ENCODE results near the gene WDR35. TPM values are rescaled to one million over a fixed set of nuclear protein-coding genes. Genes with fewer than 3 reads are reported as not detected.
A peak's percentile ranks its signal among the peaks of the same experiment; 100 is the strongest.
"Not testable (repeated sequence)": the region's sequence is repeated elsewhere in the genome, so short reads cannot be mapped to it uniquely, and the experiment has no call there.

Gene WDR35
- polyA plus RNA-seq, 6 donors from 2014 or later, result 0.04 to 3.2 (median 2.0) TPM

DNA sequence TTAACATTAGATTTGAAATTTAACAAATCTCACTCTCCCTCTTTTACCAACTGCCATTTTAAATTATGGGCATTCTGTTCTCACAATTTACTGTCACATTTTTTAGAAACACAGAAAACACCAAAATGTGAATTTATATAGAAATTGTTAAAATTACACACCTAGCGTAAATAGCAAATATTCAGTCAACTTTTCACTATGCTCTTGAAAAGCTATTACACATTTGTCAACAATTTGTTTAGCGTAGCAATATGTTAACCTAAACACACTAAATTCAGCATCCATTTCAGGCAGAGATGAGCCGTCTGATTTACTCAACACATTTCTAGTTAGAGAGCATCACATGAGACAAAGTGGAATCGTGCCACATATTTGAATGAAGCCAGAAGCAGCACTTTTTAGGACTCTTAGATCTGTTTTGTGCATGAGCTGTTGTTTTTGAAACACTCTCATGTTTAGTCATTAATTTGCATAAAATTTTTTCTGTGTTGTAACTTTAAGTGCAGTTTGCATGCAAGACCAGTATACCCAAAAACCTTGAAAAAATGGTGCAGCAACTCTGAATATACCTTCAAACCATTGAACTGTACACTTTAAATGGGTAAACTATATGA lies 96.3 kb downstream of the WDR35 start:
- Mint-ChIP-seq H3K9me3 (peaks cover 3 to 7% (median 4%) of the 10 kb centered on the region in 7 donors), H3K4me3 (no peak overlapping the region), H3K27ac (no peak overlapping the region), H3K27me3 (no peaks in the 10 kb centered on the region), H3K4me1 (peaks cover 9 to 39% (median 29%) of the 10 kb centered on the region in 3 donors), H3K36me3 (peaks cover 0 to 6% of the 10 kb centered on the region in 2 donors)
- ATAC-seq (ENCODE audit: low read depth in 2 of 2) (no peak), DNase-seq (no peak)

DNA sequence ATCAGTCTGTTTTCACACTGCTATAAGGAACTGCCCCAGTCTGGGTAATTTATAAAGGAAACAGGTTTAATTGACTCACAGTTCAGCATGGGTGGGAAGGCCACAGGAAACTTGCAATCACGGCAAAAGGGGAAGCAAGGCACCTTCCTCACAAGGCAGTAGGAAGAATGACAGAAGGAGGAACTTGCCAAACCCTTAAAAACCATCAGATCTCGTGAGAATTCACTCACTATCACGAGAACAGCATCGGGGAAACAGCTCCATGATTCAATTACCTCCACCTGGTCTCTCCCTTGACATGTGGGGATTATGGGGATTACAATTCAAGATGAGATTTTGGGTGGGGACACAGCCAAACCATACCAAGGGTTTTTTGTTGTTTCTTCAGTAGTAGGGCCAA lies 97.9 kb downstream of the WDR35 start:
- H3K27me3 Mint-ChIP-seq, H3K9me3 Mint-ChIP-seq, H3K36me3 Mint-ChIP-seq: not testable (repeated sequence)
- Mint-ChIP-seq H3K4me1 (peaks cover 5 to 24% (median 20%) of the 10 kb centered on the region in 3 donors), H3K4me3 (peak overlapping the region in 7 of 8 donors; percentile 4 to 84 (median 34)), H3K27ac (peak overlapping the region in 4 of 6 donors; percentile 58 to 81 (median 70))
- DNase-seq (peak; percentile 52), ATAC-seq (ENCODE audit: low read depth in 2 of 2) (peak; percentile 71 to 95)

DNA sequence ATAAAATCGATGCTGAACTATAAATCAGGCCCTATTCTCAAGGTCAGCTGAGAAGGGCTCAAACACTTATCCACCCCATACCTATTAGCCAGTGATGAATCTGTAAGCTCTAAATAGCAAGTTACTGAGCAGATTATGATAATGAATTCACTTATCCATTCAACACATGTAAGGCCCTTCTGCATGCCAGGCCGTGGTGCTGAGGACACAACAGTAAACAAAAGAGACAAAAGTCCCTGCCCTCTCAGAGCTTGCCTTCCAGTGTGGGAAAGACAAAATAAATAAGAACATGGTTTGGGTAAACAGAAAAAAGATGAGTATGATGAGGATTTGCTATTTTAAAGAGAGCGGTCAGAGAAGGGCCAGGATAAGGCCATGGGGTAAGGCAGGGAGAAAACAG lies 99.8 kb downstream of the WDR35 start:
- H3K4me3 Mint-ChIP-seq, result peak overlapping the region in 1 of 8 donors; percentile 4
- peak overlapping the region in 2 of 6 donors; percentile 37 to 68 for H3K27ac Mint-ChIP-seq
- H3K9me3 Mint-ChIP-seq, result peaks cover 3 to 7% (median 4%) of the 10 kb centered on the region in 7 donors
- H3K4me1 Mint-ChIP-seq, result peaks cover 5 to 25% (median 20%) of the 10 kb centered on the region in 3 donors
- DNase-seq (no peak), ATAC-seq (ENCODE audit: low read depth in 2 of 2) (no peak)
- no peaks in the 10 kb centered on the region for H3K27me3 Mint-ChIP-seq
- H3K36me3 Mint-ChIP-seq, result peaks cover 0 to 6% of the 10 kb centered on the region in 2 donors

GRCh38 chr2:19888831-19889230 lies 101.1 kb downstream of the WDR35 start:
- no peak overlapping the region for H3K4me3 Mint-ChIP-seq
- ATAC-seq (ENCODE audit: low read depth in 2 of 2), result no peak

DNA sequence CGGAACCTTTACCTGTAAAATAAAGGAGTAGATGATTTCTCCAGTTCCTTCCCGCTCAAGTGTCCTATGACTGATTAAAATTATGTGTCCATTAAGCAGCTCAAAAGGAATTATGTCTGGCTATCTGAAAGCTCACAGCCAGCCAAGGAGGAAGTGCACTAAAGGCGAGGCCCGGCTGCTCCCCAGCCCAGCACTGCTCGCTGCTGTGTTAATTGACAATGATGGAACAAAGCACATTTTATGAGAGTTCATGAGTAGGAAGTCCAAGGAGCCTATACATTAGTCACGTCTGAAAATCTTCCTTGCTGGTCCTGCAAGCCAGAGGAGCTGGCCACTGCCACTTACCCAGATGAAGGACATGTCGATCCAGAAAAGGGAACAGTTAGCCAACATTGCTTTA lies 102.4 kb downstream of the WDR35 start:
- Mint-ChIP-seq H3K27ac (no peak overlapping the region), H3K4me1 (peaks cover 5 to 19% (median 14%) of the 10 kb centered on the region in 3 donors), H3K27me3 (no peaks in the 10 kb centered on the region), H3K4me3 (no peak overlapping the region), H3K36me3 (peaks cover 0 to 6% of the 10 kb centered on the region in 2 donors), H3K9me3 (peaks cover 3 to 7% (median 4%) of the 10 kb centered on the region in 7 donors)
- ATAC-seq (ENCODE audit: low read depth in 2 of 2), result no peak
- no peak for DNase-seq

More at GRCh38 chr2:19888831-19889230, 101.1 kb downstream of the WDR35 start:
- Mint-ChIP-seq H3K4me1 (peaks cover 5 to 19% (median 14%) of the 10 kb centered on the region in 3 donors), H3K9me3 (peaks cover 3 to 7% (median 4%) of the 10 kb centered on the region in 7 donors), H3K27ac (peak overlapping the region in 1 of 6 donors; percentile 5), H3K27me3 (no peaks in the 10 kb centered on the region), H3K36me3 (peaks cover 0 to 6% of the 10 kb centered on the region in 2 donors)
- no peak for DNase-seq

DNA sequence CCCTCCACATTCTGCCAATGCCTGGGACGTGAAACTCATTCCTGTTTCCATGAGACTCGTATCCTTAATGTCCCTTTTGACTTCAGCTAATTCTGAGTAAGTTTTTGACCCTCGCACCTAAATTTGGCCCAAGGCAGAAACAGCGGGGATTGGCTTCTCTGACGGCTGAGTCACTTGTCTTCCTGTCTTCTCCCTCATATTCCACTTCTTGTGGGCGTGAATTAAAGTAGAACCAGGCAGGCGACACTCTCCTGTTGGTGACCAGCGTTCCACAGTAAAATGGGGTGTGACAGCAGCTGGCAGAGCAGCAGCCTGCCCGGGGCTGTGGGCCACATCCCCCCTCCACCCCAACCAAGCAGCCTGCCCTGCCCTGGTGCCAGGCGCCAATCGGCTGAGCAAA lies 103.6 kb downstream of the WDR35 start:
- H3K27me3 Mint-ChIP-seq, result no peaks in the 10 kb centered on the region

DNA sequence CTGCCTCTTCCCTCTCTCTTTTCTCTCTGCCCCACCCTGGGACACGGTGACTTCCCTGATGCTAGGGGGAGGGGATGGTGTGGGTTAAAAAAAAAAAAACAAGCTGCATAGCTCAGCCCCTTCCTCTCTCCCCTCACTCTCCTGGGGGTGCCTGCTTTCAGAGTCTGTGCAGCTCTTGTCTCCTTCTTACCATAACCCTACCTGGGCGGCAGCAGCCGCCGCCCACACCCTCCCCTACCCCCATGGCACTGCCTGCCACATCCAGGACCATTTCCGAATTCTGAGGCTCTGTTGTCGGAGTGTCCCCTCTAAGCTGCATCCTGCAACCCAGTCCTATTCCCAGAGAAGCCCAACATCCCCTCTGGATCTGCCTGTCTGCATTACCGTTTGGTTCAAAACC lies 104.1 kb downstream of the WDR35 start:
- H3K36me3 Mint-ChIP-seq, result peaks cover 0 to 1% of the 10 kb centered on the region in 2 donors
- H3K4me3 Mint-ChIP-seq, result no peak overlapping the region
- peaks cover 0 to 7% (median 6%) of the 10 kb centered on the region in 3 donors for H3K4me1 Mint-ChIP-seq
- no peaks in the 10 kb centered on the region for H3K27me3 Mint-ChIP-seq
- peak overlapping the region in 2 of 6 donors; percentile 59 to 85 for H3K27ac Mint-ChIP-seq
- no peak for DNase-seq
- no peaks in the 10 kb centered on the region for H3K9me3 Mint-ChIP-seq
- ATAC-seq (ENCODE audit: low read depth in 2 of 2), result no peak

More for the DNA sequence above, 103.6 kb downstream of the WDR35 start:
- Mint-ChIP-seq H3K36me3 (no peaks in the 10 kb centered on the region), H3K4me3 (no peak overlapping the region), H3K27ac (peak overlapping the region in 1 of 6 donors; percentile 82), H3K9me3 (no peaks in the 10 kb centered on the region), H3K4me1 (peaks cover 0 to 7% (median 7%) of the 10 kb centered on the region in 3 donors)
- DNase-seq, result no peak
- ATAC-seq (ENCODE audit: low read depth in 2 of 2), result no peak

DNA sequence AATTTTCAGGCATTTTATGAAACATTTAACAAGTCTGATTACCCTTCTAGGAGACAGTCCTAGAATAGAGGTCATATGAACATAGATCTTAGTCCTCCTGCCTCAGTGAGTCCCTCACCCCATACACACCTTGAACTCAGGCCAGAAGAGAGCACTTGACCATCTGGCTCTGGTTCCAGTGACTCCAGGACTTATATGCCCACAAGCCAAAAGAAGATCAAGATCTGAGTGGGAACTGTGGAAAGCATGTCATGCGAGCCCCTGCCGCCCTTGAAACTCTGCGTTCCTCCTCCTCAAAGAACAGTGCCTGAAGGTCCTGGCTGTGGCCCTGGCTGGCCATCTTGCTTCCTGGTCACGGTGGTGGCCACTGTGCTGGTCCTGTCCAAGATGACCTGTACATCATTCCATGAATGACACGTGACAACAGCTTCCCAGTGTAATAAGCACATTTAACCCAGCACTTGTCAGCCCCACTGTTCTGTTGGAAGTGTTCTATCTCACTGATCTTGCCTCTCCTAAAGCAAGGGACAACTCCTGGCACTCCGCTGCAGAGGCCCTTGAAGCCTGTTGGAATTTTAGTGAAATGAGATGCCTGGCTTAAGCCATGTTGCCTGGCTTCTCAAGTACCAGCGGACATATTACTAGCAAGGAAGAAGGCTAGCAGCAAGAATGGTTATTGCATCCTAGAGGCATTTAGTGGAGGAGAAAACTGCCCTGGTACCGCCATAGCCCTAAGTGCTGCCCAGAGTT lies 105.8 kb downstream of the WDR35 start:
- ATAC-seq (ENCODE audit: low read depth in 2 of 2) (no peak), DNase-seq (no peak)
- H3K27ac Mint-ChIP-seq, result peak overlapping the region in 1 of 6 donors; percentile 47
- H3K9me3 Mint-ChIP-seq, result no peaks in the 10 kb centered on the region
- H3K4me3 Mint-ChIP-seq, result peak overlapping the region in 1 of 8 donors; percentile 47
- H3K36me3 Mint-ChIP-seq, result peaks cover 0 to 9% of the 10 kb centered on the region in 2 donors
- no peaks in the 10 kb centered on the region for H3K27me3 Mint-ChIP-seq
- H3K4me1 Mint-ChIP-seq, result peaks cover 0 to 4% (median 0%) of the 10 kb centered on the region in 3 donors

DNA sequence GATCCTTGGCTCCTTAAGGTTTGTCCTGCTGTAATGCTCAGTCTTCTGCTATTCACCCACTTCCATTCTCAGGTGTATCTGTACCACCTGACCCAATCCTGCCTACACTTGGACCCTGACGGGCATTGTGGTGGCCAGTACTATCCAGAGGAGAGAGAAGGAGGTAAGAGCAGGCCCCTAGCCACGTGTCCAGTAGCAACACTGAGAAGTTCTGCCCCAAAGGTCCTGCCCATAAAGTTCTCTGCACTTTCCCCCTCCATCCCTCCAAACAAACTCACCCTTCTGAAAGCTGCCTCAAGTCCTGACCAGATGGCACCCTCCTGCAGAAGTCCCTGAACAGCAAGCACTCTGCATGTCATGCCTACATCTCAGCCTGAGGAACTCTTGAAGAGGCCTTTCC lies 106.4 kb downstream of the WDR35 start:
- Mint-ChIP-seq H3K27me3 (no peaks in the 10 kb centered on the region), H3K4me3 (no peak overlapping the region), H3K9me3 (no peaks in the 10 kb centered on the region), H3K4me1 (peaks cover 0 to 4% (median 0%) of the 10 kb centered on the region in 3 donors), H3K36me3 (peaks cover 0 to 10% of the 10 kb centered on the region in 2 donors), H3K27ac (peak overlapping the region in 1 of 6 donors; percentile 48)
- ATAC-seq (ENCODE audit: low read depth in 2 of 2) (no peak), DNase-seq (no peak)

GRCh38 chr2:19882286-19882685 lies 107.6 kb downstream of the WDR35 start:
- DNase-seq (no peak), ATAC-seq (ENCODE audit: low read depth in 2 of 2) (no peak)
- Mint-ChIP-seq H3K27ac (peak overlapping the region in 1 of 6 donors; percentile 11), H3K9me3 (no peaks in the 10 kb centered on the region), H3K4me1 (peaks cover 0 to 4% (median 0%) of the 10 kb centered on the region in 3 donors), H3K4me3 (no peak overlapping the region), H3K36me3 (peaks cover 0 to 10% of the 10 kb centered on the region in 2 donors), H3K27me3 (no peaks in the 10 kb centered on the region)

- ATAC-seq (ENCODE audit: low read depth in 2 of 2), result no peak
- peaks cover 0 to 4% (median 0%) of the 10 kb centered on the region in 3 donors for H3K4me1 Mint-ChIP-seq
- H3K36me3 Mint-ChIP-seq, result peaks cover 0 to 11% of the 10 kb centered on the region in 2 donors
Observed at GRCh38 chr2:19881908-19882265, 108.0 kb downstream of the WDR35 start.

GRCh38 chr2:19881221-19881907 lies 108.5 kb downstream of the WDR35 start:
- Mint-ChIP-seq H3K27ac (no peak overlapping the region), H3K9me3 (no peaks in the 10 kb centered on the region), H3K4me1 (peaks cover 0 to 4% (median 0%) of the 10 kb centered on the region in 3 donors), H3K36me3 (peaks cover 0 to 15% of the 10 kb centered on the region in 2 donors), H3K4me3 (no peak overlapping the region), H3K27me3 (no peaks in the 10 kb centered on the region)
- DNase-seq (no peak), ATAC-seq (ENCODE audit: low read depth in 2 of 2) (no peak)

More at GRCh38 chr2:19881908-19882265, 108.0 kb downstream of the WDR35 start:
- H3K4me3 Mint-ChIP-seq, result no peak overlapping the region
- no peak overlapping the region for H3K27ac Mint-ChIP-seq
- H3K27me3 Mint-ChIP-seq, result no peaks in the 10 kb centered on the region
- DNase-seq, result no peak
- H3K9me3 Mint-ChIP-seq, result no peaks in the 10 kb centered on the region

DNA sequence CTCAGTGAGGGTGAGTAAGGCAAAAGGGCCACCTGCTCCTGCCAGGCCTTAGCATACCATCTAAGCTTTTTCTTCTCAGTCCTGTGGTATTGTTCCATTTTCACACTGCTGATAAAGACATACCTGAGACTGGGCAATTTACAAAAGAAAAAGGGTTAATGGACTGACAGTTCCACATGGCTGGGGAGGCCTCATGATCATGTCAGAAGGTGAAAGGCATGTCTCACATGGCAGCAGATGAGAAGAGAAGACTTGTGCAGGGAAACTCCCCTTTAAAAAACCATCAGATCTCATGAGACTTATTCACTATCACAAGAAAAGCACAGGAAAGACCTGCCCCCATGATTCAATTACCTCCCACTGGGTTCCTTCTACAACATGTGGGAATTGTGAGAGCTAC lies 109.7 kb downstream of the WDR35 start:
- not testable (repeated sequence) for H3K9me3 Mint-ChIP-seq; H3K4me3 Mint-ChIP-seq; H3K27me3 Mint-ChIP-seq; H3K27ac Mint-ChIP-seq; H3K4me1 Mint-ChIP-seq; ATAC-seq (ENCODE audit: low read depth in 2 of 2); DNase-seq
- peaks cover 0 to 15% of the 10 kb centered on the region in 2 donors for H3K36me3 Mint-ChIP-seq
